Activated CD4-positive, alpha-beta T cell treated with anti-CD3 and anti-CD28 coated beads for 24 hours (primary cell): ENCODE measurements around the gene DCXR.
A peak's percentile ranks its signal among the peaks of the same experiment; 100 is the strongest.
"Not testable (repeated sequence)": the region's sequence is repeated elsewhere in the genome, so short reads cannot be mapped to it uniquely, and the experiment has no call there.

Source experiments
- DNase-seq, 2 donors: peaks; one replicate each; pipeline ENCODE4 v3.0.0-alpha.2; 2020; ENCODE audit warnings: low read depth in 2 of 2

Gene DCXR

GRCh38 chr17:82039695-82040299, 2.3 kb upstream of the DCXR start:
- DNase-seq, result no peak

- not testable (repeated sequence) for DNase-seq
Measured at GRCh38 chr17:82038796-82039409, 1.4 kb upstream of the DCXR start.

GRCh38 chr17:82037889-82038195, 345 bp upstream of the DCXR start:
- DNase-seq, result no peak

GRCh38 chr17:82036634-82037091, 834 bp downstream of the DCXR start:
- no peak for DNase-seq

GRCh38 chr17:82035956-82036633, 1.4 kb downstream of the DCXR start:
- no peak for DNase-seq

GRCh38 chr17:82035488-82035887, 2.0 kb downstream of the DCXR start:
- no peak for DNase-seq

- no peak for DNase-seq
Measured at GRCh38 chr17:82034371-82035011, 3.0 kb downstream of the DCXR start.

- no peak for DNase-seq
Measured at GRCh38 chr17:82033359-82034085, 4.0 kb downstream of the DCXR start.

- DNase-seq, result peak in 1 of 2 donors; percentile 36
Measured at GRCh38 chr17:82031885-82032627, 5.4 kb downstream of the DCXR start.

- no peak for DNase-seq
Measured at GRCh38 chr17:82031303-82031884, 6.1 kb downstream of the DCXR start, which contains the start of gene RAC3. TSS of gene RAC3 (plus strand) at chr17:82031678. CDS start at chr17:82031762, 84 bp downstream.

- peak; percentile 70 to 79 for DNase-seq
Measured at GRCh38 chr17:82030470-82031302, 6.8 kb downstream of the DCXR start.

- DNase-seq, result no peak
Measured at GRCh38 chr17:82029990-82030469, 7.5 kb downstream of the DCXR start.

- DNase-seq, result no peak
Measured at GRCh38 chr17:82029391-82029790, 8.1 kb downstream of the DCXR start.

- DNase-seq, result no peak
Measured at GRCh38 chr17:82028966-82029365, 8.5 kb downstream of the DCXR start.

- DNase-seq, result no peak
Measured at GRCh38 chr17:82028246-82028645, 9.3 kb downstream of the DCXR start.

- no peak for DNase-seq
Measured at GRCh38 chr17:82025401-82026107, 11.9 kb downstream of the DCXR start.

- DNase-seq, result no peak
Measured at GRCh38 chr17:82024859-82025258, 12.6 kb downstream of the DCXR start.

- DNase-seq, result no peak
Measured at GRCh38 chr17:82023447-82024241, 13.9 kb downstream of the DCXR start.
